CD4-positive, alpha-beta T cell treated with Interleukin-15 for 1 hour (primary cell): ENCODE measurements around the gene BMERB1.
A peak's percentile ranks its signal among the peaks of the same experiment; 100 is the strongest.
"Not testable (repeated sequence)": the region's sequence is repeated elsewhere in the genome, so short reads cannot be mapped to it uniquely, and the experiment has no call there.

Source experiments
- DNase-seq: peaks from one replicate; pipeline ENCODE4 v3.0.0-alpha.2; 2020

The BMERB1 gene

DNA sequence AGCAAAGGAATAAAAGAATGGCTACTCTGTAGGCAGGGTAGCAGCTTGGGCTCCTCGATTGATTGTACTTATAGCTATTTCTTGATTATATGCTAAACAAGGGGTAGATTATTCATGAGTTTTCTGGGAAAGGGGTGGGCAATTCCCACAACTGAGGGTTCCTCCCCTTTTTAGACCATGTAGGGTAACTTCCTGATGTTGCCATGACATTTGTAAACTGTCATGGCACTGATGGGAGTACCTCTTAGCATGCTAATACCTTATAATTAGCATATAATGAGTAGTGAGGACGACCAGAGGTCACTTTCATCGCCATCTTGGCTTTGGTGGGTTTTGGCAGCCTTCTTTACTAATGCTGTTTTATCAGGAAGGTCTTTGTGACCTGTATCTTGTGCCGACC, 136.3 kb downstream of the BMERB1 start:
- DNase-seq = not testable (repeated sequence)

DNA sequence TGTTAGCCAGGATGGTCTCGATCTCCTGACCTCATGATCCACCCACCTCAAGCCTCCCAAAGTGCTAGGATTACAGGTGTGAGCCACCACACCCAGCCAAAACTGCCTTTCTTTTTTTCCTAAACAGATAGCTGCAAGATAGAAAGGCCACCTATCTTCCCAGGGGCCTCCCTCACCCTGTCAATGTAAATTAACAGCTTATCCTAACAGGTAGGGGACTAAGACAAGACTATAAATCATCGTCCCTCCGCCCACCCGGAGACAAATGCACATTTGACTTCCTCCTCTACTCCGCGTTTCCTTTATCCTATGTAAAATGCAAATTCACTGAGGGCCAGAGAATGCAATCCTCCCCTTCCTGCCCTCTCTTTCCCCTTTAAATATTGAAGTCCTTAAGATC, 137.2 kb downstream of the BMERB1 start:
- no peak for DNase-seq

DNA sequence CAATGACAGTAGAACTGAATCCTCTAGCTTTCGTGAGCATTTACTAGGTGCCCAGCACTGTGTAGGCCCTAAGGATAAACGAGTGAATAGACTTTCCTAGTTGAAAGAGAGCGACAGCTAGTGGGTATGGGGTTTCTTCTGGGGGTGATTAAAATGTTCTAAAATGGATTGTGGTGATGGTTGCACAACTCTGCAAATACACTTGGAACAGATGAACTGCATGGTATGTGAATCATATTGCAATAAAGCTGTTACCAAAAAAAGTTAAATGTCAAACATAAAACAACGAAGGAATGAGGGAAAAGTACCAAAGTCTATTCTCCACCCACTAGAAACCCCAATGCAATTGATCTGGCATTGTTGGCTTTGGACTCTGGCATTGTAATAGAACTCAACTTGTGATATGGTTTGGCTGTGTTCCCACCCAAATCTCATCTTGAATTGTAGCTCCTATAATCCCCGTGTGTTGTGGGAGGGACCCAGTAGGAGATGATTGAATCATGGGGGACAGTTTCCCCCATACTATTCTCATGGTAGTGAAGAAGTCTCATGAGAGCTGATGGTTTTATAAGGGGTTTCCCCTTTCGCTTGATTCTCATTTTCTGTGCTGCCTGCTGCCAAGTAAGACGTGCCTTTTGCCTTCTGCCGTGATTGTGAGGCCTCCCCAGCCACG, 138.1 kb downstream of the BMERB1 start:
- DNase-seq = no peak

DNA sequence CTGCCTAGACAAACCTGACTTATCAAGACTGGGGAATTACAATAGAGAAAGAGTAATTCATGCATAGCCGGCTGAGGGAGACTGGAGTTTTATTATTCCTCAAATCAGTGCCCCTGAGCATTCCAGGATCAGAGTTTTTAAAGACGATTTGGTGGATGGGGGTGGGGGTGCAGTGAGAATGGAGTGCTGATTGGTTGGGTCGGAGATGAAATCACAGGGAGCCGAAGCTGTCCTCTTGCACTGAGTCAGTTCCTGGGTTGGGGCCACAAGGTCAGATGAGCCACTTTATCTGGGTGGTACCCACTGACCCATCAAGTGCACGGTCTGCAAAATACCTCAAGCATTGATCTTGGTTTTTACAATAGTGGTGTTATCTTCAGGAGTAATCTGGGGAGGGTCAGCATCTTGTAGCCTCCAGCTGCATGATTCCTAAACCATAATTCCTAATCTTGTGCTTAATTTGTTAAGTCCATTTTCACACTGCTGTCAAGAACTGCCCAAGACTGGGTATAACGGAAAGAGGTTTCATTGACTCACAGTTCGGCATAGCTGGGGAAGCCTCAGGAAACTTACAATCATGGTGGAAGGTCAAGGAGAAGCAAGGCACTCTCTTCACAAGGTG, 139.0 kb downstream of the BMERB1 start:
- no peak for DNase-seq

DNA sequence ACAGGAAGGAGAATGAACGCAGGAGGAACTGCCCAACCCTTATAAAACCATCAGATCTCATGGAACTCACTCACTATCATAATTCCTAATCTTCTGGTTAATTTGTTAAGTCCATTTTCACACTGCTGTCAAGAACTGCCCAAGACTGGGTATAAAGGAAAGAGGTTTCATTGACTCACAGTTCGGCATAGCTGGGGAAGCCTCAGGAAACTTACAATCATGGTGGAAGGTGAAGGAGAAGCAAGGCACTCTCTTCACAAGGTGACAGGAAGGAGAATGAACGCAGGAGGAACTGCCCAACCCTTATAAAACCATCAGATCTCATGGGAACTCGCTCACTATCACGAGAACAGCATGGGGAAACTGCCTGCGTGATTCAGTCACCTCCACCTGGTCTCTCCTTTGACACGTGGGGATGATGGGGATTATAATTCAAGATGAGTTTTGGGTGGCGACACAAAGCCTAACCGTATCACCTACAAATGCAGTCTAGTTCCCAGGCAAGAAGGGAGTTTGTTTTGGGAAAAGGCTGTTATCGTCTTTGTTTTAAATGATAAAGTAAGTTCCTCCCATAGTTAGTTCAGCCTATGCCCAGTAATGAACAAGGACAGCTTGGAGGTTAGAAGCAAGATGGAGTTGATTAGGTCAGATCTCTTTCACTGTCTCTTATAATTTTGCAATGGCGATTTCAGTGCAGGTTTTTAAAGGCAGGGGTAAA, 139.7 kb downstream of the BMERB1 start:
- DNase-seq = not testable (repeated sequence)

DNA sequence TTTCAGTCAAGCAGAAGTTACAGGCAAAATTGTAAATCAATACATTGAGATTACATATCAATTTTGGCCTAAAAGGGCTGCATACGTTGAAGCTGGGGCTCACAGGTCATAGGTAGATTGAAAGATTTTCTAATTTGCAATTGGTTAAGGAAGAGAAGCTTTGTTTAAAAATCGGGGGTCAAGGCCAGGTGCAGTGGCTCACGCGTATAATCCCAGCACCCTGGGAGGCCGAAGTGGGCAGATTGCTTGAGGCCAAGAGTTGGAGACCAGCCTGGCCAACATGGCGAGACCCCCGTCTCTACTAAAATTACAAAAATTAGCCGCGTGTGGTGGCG, 140.2 kb downstream of the BMERB1 start:
- DNase-seq = no peak

DNA sequence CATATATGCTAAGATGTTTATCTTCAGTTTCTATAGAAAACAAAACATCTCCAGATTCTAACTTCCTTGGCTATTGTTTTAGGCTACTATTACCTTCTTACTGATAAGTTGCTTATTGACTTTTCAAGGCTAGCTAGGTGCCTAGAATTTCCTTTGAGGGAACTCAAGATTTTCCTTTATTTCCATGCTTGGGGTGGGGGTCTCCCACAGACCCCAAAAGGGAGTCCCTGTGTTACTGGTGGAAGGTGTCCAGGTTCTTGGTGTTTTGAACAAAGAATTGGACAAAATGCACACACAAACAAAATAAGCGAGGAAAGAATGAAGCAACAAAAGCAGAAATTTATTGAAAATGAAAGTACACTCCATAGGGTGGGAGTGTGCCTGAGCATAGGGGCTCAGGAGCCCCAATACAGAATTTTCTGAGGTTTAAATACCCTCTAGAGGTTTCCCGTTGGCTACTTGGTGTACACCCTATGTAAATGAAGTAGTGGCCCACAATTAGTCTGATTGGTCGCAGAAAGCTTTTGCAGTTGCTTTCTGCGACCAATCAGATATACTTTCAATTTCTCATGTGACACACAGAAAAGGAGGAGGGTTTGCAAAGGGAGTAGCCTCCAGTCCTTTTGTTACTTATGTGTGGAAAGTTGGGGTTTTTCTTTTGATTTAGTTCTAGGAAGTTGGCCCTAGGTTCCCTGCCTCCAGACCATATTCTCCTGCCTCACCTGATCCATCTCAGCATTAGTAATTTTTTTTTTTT, 141.1 kb downstream of the BMERB1 start:
- DNase-seq = no peak

DNA sequence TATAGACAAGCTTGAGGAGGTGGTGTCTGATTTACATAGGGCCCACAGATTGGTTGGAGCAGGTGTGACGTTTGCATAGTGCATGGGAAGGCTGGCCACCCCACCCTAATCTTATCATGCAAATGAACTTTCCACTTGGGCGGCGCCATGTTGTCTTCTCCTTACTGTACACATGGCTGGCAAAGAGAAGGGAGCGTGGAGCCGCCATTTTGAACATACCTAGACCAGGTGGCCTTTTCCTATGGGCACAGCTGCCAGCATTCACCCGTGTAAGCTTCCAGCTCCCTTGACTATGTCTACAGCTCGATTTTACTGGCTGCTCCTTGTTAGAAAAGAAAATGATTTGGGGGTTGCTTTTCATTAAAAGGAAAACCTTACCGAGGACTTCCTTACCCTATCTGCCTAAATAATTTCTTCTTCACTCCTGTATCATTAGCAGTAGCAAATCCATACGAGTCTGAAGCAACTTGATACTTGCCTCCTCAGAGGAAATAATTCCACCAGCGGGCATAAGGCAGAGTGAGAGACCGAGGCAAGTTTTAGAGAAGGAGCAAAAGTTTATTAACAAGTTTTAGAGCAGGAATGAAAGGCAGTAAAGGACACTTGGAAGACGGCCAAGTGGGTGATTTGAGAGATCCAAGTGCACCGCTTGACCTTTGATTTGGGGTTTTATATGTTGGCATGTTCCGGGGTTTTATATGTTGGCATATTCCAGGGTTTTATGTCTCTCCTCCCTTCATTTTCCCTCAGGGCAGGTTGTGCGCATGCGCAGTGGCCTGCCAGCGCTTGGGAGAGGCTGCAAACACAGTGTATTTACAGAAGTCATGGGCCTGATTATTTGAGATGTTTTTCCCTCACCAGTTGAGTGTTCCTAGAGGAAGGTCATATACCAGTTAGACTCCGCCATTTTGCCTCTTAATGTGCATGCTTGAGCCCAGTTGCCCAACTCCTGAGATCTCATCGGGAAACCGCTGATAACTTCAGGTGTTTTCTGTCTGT, 142.9 kb downstream of the BMERB1 start:
- DNase-seq = no peak

DNA sequence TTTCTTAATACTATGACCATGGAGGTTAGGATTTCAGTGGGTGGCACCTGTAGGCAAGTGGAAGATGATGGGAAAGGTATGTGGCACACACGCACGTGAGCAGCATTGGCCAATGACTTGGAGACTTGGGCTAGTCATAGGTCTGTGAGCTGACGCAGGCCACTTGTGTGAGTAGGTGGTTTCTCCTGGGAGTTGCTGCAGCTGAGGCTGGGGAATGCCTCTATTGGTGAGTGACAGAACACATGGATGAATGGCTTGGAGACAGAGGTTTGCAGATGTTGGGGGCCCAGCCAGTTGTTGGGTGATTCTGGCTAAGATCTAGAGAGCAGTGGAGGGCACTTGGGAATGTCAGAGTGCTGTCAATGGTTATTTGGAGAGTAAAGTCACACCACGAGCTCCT, 144.4 kb downstream of the BMERB1 start:
- no peak for DNase-seq

DNA sequence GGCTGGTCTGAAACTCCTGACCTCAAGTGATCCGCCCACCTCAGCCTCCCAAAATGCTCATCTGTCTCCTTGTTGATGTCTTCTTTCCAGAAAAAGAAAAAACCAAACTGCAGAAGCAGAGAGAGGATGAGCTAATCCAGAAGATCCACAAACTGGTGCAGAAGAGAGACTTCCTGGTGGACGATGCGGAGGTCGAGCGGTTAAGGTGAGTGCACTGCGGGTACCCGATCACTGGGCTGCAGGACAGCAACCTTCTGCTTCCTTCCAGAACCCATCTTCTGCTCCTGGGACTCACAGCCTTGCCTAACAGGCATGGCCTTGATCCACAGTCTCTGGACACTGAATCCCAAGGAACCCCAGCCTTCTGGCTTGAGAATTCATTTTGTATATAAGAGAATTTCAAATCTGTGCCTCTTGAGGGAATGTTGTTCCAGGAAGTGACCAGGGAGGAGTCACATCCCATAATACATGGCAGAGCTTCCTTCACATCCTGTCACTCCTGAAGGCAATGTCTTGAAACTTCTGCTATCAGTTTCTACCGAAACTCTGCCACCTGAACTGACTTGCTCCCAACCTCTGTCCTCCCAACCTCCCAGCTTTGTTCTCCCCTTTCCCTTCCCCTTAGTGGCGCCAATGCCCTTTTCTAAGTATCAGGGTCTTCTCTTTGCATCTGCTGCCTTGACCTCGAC, 146.9 kb downstream of the BMERB1 start:
- no peak for DNase-seq

DNA sequence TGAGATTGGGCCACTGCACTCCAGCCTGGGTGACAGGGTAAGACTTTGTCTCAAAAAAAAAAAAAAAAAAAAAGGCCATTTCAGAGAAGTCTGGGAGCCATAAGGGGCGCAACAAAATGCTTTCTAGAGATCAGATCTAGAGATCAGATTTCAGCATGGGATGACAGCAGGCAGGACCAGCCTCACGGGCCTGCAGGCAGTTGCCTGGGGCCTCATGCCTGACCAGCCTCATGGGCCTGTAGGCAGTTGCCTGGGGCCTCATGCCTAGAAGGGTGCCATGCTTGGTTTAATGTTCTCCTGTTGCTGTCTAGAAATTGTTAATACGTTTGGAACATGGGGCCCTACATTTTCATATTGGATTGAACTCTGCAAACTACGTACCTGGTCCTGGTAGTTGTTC, 149.1 kb downstream of the BMERB1 start:
- DNase-seq = no peak

DNA sequence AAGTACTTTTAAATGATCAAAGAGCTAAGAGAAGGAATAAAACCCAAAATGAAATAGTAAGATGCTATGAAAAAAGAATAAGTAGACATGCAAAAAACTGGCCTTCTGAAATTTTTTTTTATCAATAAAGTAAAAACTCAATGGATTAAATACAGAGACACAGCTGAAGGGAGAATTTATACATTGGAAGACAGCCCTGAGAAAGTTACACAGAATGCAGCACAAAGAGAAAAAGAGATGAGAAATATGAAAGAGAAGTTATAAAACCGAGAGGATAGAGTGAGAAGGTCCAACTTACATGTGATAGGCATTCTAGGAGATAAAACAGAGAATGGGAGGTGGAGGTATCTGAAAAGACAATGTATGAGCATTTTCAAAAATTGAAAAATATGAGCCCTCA, 151.6 kb downstream of the BMERB1 start:
- no peak for DNase-seq

DNA sequence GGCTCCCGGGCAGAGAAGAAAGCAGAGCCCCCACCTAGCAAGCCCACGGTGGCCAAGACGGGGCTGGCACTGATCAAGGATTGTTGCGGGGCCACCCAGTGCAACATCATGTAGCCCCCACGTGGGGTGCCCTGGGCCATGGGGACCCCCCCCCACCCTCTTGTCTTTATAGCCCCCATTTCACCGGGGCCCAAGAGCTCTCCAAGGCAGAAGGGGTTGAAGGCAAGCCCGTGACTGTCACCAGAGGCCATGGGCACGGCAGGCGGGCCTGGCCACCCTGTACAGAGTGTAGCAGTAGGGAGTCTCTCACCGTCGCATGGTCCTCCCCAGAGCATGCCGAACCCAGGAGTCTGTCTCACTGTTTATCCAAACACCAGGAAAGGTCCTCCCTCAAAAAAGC, 152.3 kb downstream of the BMERB1 start:
- no peak for DNase-seq

DNA sequence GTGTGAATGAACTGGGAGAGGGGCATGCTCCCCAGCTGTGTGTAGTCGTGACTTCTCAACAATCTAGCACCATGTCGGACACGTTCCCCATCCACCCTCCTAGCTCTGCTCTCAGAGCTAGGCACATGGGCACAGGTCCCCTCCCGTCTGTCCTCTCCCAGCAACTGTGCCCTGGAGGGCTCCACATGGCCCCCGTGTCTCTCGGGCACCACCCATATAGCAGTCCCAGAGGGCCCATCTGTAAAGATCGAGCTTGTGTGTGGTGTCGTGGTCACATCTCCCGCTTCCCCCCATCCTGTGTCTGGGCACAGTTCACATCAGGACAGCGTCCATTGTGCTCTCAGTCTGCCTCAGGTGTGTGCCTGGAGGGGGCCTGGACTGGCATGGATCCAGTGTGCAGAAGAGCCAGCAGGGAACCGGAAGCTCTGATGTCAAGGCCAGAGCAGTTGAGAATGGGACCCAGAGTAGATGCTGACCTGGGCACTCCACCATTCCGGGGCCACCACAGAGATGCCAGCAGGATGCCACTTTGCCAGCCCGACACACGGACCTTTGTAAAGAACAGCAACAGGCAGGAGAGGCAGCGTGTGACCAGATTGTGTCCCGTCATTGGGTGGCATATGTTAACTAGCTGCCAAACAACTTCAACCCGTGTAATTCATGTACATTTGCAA, 152.9 kb downstream of the BMERB1 start:
- no peak for DNase-seq

DNA sequence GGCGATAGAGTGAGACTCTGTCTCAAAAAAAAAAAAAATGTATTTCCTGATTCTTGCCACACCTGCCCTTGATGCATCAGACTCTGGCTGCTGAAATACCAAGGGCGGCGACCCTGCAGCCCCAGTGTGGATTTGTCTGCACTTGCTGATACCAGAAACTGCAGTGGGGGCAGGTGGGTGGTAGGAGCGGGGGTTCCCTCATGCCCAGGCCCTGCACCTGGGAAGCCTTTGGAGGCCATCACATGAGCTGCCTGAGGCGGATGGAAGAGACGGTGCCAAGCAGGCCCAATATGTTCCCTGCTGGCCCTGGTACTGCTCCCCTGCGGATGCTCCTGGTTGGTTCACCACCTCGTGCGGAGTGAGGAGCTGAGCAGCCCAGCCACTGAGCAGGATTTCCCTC, 157.9 kb downstream of the BMERB1 start:
- peak; percentile 34 for DNase-seq

DNA sequence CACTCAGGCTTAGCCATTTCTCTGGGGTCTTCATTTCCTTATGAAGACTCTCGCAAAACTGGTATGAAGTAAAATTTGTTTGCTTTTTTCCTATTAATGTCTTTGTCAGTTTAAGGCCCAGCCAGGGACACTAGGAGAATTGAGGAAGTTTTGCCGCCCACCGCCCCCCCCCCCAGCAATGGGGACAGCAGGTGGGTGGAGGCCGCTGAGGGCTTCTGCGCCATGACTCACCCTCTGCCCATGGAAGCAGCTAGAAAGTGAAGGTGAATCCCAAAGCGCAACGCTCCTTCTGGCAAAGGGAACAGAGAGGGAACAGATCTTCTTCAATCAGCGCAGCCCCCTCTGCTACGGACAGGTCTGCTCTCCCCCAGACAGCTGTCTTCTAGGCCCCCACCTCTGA, 158.8 kb downstream of the BMERB1 start:
- DNase-seq = peak; percentile 26

DNA sequence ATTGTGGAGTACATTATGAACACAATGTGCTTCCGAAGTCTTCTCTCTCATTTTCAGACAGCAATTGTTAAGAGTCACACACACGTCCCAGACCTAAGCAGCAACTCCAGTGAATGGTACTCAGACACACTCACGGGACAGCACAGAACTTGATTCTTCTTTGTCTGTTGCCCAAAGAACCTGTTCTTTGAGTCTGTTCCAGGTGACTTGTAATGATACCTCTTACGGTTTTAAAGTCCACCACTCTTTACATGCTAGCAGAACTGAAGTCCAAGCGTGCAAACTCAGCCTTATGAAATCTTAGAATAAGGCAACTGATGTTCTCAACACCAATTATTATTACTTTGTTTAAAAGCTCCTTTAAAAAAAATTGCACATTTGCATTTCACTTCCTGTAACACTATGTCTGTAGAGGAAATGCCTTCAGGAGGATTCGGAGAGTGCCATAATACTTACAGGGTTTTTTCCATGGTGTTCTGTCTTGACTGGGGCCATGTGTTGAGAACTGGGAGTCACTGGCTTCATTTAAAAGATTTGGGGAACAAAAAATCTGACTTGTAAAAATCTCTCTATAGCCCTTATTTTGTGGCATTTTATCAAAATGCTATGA, 160.4 kb downstream of the BMERB1 start:
- DNase-seq = no peak

DNA sequence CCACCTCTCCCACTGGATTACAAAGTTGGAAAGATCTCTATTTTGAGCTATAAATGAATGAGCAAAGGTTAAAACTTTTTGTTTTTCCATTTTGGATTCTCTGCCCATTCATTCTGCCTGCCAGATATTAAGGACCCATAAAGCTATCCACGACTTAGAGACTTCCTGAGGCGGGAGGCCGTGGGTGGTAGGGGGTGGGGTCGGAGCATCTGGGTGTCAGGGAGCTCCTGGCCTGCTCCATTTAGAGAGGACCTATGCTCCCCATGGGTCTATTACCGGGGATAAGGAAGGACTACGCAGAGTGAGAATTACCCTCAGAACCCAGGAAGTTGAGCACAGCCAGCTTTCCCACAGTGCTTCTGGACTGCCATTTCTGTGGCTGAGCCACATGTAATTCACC, 162.7 kb downstream of the BMERB1 start:
- DNase-seq = no peak

DNA sequence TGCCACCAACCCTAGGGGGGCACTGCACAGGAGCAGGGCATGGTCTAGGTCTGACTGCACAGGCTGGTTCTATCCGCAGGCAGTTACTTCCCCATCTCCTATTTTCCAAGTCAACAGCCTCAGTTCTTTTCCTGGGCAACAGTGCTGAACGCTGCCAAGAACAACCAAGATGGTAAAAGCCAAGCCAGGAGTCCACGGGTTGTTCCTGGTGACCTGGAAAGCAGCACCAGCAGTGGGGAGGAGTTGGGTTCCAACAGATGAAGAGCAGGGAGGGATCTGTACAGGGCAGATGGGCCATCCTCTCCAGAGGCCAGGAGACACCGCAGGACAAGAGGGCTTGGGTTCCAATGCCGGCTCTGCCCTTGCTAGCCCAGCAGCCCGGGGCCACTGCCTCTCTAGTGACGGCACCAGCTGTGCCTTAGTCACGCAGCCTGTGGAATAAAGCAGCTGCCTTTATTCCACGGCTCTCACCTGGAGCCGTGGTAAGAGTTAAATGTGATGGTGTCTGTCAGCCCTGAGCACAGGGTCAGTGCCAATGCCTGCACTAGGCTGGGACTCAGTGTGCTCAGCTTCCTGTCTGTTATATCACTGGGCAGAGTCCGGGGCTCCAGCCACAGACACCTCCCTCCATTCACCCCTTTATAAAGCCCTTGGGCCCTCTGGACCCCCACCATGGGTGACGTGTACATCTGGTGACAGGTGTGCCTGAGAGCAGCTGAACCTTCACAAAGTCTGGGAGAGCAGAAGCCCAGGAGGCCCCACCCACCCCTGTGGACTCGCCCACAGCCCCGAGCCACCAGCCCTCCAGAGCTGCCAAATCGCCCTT, 163.6 kb downstream of the BMERB1 start:
- no peak for DNase-seq

DNA sequence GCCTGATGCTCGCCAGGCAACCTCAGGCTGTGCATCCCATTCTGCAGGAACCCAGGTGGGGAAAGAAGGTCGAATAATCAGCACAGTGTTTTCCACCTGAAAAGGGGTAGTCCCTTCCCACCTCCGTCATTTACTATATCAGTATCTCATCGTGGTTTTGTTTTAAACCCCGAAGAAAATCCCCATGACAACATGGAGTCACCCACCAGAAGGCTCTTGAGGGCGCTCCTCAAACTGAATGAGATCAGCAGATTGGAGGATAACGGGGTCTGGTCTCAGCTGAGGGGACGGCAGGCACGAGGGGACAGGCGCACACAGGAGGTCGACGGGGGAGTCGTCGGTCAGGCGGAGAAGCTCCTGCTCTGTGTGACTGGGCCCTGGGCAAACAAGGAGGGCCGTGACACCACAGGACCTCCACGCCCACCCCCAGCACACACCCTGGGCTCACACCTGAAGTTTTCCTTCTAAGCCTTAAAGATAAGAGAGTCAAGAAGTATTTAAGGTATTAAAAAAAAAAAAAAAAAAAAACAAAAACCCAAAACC, 164.3 kb downstream of the BMERB1 start:
- no peak for DNase-seq
